AG04450 (cell line): ENCODE data around the gene CHST11. TPM values are rescaled to one million over a fixed set of nuclear protein-coding genes. Genes with fewer than 3 reads are reported as not detected.

Source experiments
- CTCF ChIA-PET: fragments of 300-600, 350-600 bp; formaldehyde crosslinking; extraction: SDS; loops from one replicate; lab custom pipeline; 2022; ENCODE audit warnings: antibody characterized with exemption, inconsistent platforms; lab: Charles Lee
- POLR2A ChIA-PET: fragments of 350-600 bp; formaldehyde crosslinking; extraction: SDS; loops from one replicate; lab custom pipeline; 2021; ENCODE audit warnings: antibody characterized with exemption, inconsistent platforms; lab: Yijun Ruan, JAX
- DNase-seq: peaks from one replicate; pipeline ENCODE4 v3.0.0-alpha.2; 2011; ENCODE audit warnings: low read depth, low spot score
- H3K27ac ChIP-seq: one replicate; pipeline ENCODE4 v1.5.1; 2012; ENCODE audit warnings: low read depth, low read length, control low read depth
- H3K27me3 ChIP-seq: one replicate; pipeline ENCODE4 v1.6.0; 2012; ENCODE audit warnings: low read length; ENCODE audit not compliant: control insufficient read depth, insufficient read depth
- H3K4me3 ChIP-seq: 2 replicates; pipeline ENCODE4 v1.5.1; 2011; ENCODE audit warnings: mild to moderate bottlenecking, low read depth, low read length, control low read depth
- H3K9me3 ChIP-seq: 2 replicates; pipeline ENCODE4 v1.5.1; 2012; ENCODE audit warnings: low read length; ENCODE audit not compliant: control insufficient read depth, insufficient read depth
- CTCF ChIP-seq: IDR thresholded peaks from 2 replicates; pipeline ENCODE4 v1.5.1; 2011; ENCODE audit warnings: low read depth, low read length, control low read depth, inconsistent platforms
- polyA plus RNA-seq: library from polyadenylated mRNA; depleted of rRNA; stranded (reverse); fragments of >200 nt; gene quantifications from 2 replicates; pipeline ENCODE4 v1.2.3, GENCODE V29; 2011

Gene CHST11
- polyA plus RNA-seq, 1 experiment = 2.7 TPM

GRCh38 chr12:104727726-104728465, 271.1 kb downstream of the CHST11 start:
- no peaks in the 10 kb centered on the region for H3K9me3 ChIP-seq
- DNase-seq = no peak
- peaks cover 10% of the 10 kb centered on the region for H3K27me3 ChIP-seq
- CTCF ChIA-PET = no interaction called here
- no peak overlapping the region for H3K4me3 ChIP-seq
- H3K27ac ChIP-seq = no peak overlapping the region
- POLR2A ChIA-PET = no interaction called here
- TF ChIP-seq CTCF = no peak

- TF ChIP-seq CTCF = no peak
- DNase-seq = no peak
- ChIA-PET CTCF (no interaction called here), POLR2A (no interaction called here)
- H3K27me3 ChIP-seq = peaks cover 14% of the 10 kb centered on the region
- no peak overlapping the region for H3K27ac ChIP-seq
- no peak overlapping the region for H3K4me3 ChIP-seq
- H3K9me3 ChIP-seq = no peaks in the 10 kb centered on the region
These were observed 272.3 kb downstream of the CHST11 start for GRCh38 chr12:104729091-104729490.

GRCh38 chr12:104729610-104730446, 273.1 kb downstream of the CHST11 start:
- Histone ChIP-seq H3K4me3 (no peak overlapping the region), H3K9me3 (no peaks in the 10 kb centered on the region), H3K27me3 (peaks cover 14% of the 10 kb centered on the region), H3K27ac (no peak overlapping the region)
- POLR2A ChIA-PET = no interaction called here
- TF ChIP-seq CTCF = no peak
- CTCF ChIA-PET = no interaction called here
- DNase-seq = no peak

GRCh38 chr12:104730763-104731162, 274.0 kb downstream of the CHST11 start:
- no peak for DNase-seq
- ChIA-PET POLR2A (no interaction called here), CTCF (no interaction called here)
- TF ChIP-seq CTCF = no peak
- Histone ChIP-seq H3K27ac (no peak overlapping the region), H3K4me3 (no peak overlapping the region), H3K9me3 (no peaks in the 10 kb centered on the region), H3K27me3 (peaks cover 14% of the 10 kb centered on the region)

- DNase-seq = no peak
- no peak overlapping the region for H3K4me3 ChIP-seq
- no peaks in the 10 kb centered on the region for H3K9me3 ChIP-seq
- ChIA-PET CTCF (no interaction called here), POLR2A (no interaction called here)
- no peak for TF ChIP-seq CTCF
- no peak overlapping the region for H3K27ac ChIP-seq
- H3K27me3 ChIP-seq = peaks cover 14% of the 10 kb centered on the region
These were observed 277.0 kb downstream of the CHST11 start for GRCh38 chr12:104733717-104734175.
